Panc1 (cell line): Measurements from ENCODE around the gene SMIM43.
"Not testable (repeated sequence)": the region's sequence is repeated elsewhere in the genome, so short reads cannot be mapped to it uniquely, and the experiment has no call there.

ENCODE experiments used
- POLR2AphosphoS5 ChIP-seq: IDR thresholded peaks from 2 replicates; pipeline ENCODE4 v1.6.1; 2012; ENCODE audit warnings: mild to moderate bottlenecking, low read depth, low read length, moderate library complexity
- SIN3A ChIP-seq: IDR thresholded peaks from 2 replicates; pipeline ENCODE4 v1.6.1; 2012; ENCODE audit warnings: low read depth, mild to moderate bottlenecking, low read length, moderate library complexity, borderline replicate concordance; ENCODE audit not compliant: insufficient read depth
- TCF7L2 ChIP-seq: IDR thresholded peaks from 2 replicates; pipeline ENCODE4 v1.6.1; 2011; ENCODE audit warnings: mild to moderate bottlenecking, low read depth, low read length, inconsistent platforms
- TF ChIP-seq, protein P1 (sequence below): fragments of 450-650 bp; IDR thresholded peaks from 2 replicates; pipeline ENCODE4 v1.5.1; 2017; ENCODE audit warnings: mild to moderate bottlenecking
- TF ChIP-seq, protein P2 (sequence below), 2 experiments: IDR thresholded peaks; 2 replicates each; pipeline ENCODE4 v1.6.1; 2011 to 2012; ENCODE audit warnings: low read depth in 2 of 2, control low read depth in 1 of 2, low read length in 1 of 2, mild to moderate bottlenecking in 1 of 2, moderate library complexity in 1 of 2; ENCODE audit not compliant: insufficient read depth in 1 of 2

DNA sequence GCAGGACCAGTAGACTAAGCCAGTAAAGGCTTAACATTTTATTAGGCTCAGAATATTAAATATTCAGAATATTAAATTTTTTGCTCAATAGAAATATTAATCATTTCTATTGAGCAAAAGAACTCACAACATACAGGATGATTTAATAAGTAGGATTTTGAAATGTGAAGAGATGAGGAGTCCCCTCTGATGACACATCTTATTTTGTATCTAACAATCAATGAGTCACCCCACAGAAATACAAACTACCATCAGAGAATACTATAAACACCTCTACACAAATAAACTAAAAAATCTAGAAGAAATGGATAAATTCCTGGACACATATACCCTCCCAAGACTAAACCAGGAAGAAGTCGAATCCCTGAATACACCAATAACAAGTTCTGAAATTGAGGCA, 12.8 kb downstream of the SMIM43 start:
- TF ChIP-seq, protein P1, sequence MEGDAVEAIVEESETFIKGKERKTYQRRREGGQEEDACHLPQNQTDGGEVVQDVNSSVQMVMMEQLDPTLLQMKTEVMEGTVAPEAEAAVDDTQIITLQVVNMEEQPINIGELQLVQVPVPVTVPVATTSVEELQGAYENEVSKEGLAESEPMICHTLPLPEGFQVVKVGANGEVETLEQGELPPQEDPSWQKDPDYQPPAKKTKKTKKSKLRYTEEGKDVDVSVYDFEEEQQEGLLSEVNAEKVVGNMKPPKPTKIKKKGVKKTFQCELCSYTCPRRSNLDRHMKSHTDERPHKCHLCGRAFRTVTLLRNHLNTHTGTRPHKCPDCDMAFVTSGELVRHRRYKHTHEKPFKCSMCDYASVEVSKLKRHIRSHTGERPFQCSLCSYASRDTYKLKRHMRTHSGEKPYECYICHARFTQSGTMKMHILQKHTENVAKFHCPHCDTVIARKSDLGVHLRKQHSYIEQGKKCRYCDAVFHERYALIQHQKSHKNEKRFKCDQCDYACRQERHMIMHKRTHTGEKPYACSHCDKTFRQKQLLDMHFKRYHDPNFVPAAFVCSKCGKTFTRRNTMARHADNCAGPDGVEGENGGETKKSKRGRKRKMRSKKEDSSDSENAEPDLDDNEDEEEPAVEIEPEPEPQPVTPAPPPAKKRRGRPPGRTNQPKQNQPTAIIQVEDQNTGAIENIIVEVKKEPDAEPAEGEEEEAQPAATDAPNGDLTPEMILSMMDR, result not testable (repeated sequence)
- TF ChIP-seq, protein P2, sequence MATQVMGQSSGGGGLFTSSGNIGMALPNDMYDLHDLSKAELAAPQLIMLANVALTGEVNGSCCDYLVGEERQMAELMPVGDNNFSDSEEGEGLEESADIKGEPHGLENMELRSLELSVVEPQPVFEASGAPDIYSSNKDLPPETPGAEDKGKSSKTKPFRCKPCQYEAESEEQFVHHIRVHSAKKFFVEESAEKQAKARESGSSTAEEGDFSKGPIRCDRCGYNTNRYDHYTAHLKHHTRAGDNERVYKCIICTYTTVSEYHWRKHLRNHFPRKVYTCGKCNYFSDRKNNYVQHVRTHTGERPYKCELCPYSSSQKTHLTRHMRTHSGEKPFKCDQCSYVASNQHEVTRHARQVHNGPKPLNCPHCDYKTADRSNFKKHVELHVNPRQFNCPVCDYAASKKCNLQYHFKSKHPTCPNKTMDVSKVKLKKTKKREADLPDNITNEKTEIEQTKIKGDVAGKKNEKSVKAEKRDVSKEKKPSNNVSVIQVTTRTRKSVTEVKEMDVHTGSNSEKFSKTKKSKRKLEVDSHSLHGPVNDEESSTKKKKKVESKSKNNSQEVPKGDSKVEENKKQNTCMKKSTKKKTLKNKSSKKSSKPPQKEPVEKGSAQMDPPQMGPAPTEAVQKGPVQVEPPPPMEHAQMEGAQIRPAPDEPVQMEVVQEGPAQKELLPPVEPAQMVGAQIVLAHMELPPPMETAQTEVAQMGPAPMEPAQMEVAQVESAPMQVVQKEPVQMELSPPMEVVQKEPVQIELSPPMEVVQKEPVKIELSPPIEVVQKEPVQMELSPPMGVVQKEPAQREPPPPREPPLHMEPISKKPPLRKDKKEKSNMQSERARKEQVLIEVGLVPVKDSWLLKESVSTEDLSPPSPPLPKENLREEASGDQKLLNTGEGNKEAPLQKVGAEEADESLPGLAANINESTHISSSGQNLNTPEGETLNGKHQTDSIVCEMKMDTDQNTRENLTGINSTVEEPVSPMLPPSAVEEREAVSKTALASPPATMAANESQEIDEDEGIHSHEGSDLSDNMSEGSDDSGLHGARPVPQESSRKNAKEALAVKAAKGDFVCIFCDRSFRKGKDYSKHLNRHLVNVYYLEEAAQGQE (IDR thresholded peaks at IDR 0.05; ENCODE audit: insufficient read depth in 1 of 2, low read depth in 2 of 2, low read length in 1 of 2), result not testable (repeated sequence)
- TF ChIP-seq SIN3A, POLR2AphosphoS5, TCF7L2: not testable (repeated sequence)
